Measurements from ENCODE around the gene ERF.

GRCh38 chr19:42285541-42285941 lies 30.6 kb upstream of the ERF start:
- TF ChIP-seq JUND (IDR thresholded peaks at IDR 0.05) (no peak), REST (IDR thresholded peaks at IDR 0.05) (no peak), CTCF (IDR thresholded peaks at IDR 0.05; ENCODE audit: low read depth, low read length, missing input control) (no peak), MAX (IDR thresholded peaks at IDR 0.05) (no peak)

All from liver (tissue), 3 donors.